Nephron (organoid): ENCODE data around the gene LEF1.

Source experiments
- H3K27ac Mint-ChIP-seq, 3 experiments: 2 replicates each; pipeline ENCODE4 v1.8.0; 2020; ENCODE audit warnings: mixed read lengths in 3 of 3, mild to moderate bottlenecking in 2 of 3, moderate library complexity in 1 of 3
- H3K27me3 Mint-ChIP-seq: 2 replicates; pipeline ENCODE4 v1.8.0; 2021; ENCODE audit warnings: low read depth, mild to moderate bottlenecking, moderate library complexity, mixed read lengths
- H3K36me3 Mint-ChIP-seq: 2 replicates; pipeline ENCODE4 v1.8.0; 2020; ENCODE audit warnings: low read depth, mixed read lengths
- H3K4me1 Mint-ChIP-seq: 2 replicates; pipeline ENCODE4 v1.8.0; 2020; ENCODE audit warnings: mixed read lengths
- H3K4me3 Mint-ChIP-seq, 3 experiments: 2 replicates each; pipeline ENCODE4 v1.8.0; 2020; ENCODE audit warnings: mild to moderate bottlenecking in 3 of 3, mixed read lengths in 3 of 3, moderate library complexity in 2 of 3
- H3K9me3 Mint-ChIP-seq: 2 replicates; pipeline ENCODE4 v1.8.0; 2020; ENCODE audit warnings: mixed read lengths
- TF ChIP-seq, protein P1 (sequence below), 3 experiments: fragments of 200-600 bp; sonication (generic); IDR thresholded peaks; one replicate each; pipeline ENCODE4 v1.5.0; 2021; ENCODE audit warnings: antibody characterized with exemption in 3 of 3; ENCODE audit not compliant: unreplicated experiment in 3 of 3

The LEF1 gene

DNA sequence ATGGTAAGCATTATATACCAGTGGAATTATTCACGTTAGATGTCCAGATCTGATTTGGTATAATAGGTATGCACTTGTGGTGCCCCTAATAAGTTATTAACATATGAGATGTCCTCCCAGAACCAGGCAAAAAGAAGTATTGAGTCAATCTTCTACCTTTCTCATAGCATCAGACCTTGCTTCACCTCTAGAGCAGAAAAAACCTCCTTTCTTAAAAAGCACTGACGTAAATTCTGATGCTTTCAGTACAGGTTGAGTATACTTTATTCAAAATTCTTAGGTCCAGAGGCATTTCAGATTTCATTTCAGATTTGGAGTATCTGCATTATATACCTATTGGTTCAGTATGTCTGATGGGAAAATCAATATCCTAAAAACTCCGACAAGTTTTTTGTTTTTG is 22.4 kb downstream of the LEF1 start:
- Mint-ChIP-seq H3K9me3 (no peaks in the 10 kb centered on the region), H3K4me3 (no peak overlapping the region), H3K27me3 (no peaks in the 10 kb centered on the region)

DNA sequence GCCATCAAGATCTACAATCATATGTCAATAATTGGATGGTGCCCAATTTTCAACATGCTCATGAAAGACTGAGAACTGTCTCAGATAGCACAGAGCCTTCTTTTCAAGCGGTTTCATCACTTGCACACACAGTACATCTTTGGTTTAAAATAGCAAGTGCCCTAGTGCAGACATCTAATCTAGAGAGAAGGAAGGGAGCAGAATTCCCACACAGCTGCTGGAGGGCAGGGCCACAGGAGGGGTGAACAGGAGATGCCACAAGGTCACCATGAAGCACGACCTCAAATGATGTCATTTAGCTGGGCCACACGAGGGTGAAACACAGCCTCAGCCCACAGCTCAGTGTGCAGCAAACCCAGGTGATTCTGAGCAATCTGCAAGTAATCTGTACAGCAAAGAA is 24.3 kb downstream of the LEF1 start:
- H3K36me3 Mint-ChIP-seq, result peaks cover 7% of the 10 kb centered on the region
- TF ChIP-seq, protein P1, sequence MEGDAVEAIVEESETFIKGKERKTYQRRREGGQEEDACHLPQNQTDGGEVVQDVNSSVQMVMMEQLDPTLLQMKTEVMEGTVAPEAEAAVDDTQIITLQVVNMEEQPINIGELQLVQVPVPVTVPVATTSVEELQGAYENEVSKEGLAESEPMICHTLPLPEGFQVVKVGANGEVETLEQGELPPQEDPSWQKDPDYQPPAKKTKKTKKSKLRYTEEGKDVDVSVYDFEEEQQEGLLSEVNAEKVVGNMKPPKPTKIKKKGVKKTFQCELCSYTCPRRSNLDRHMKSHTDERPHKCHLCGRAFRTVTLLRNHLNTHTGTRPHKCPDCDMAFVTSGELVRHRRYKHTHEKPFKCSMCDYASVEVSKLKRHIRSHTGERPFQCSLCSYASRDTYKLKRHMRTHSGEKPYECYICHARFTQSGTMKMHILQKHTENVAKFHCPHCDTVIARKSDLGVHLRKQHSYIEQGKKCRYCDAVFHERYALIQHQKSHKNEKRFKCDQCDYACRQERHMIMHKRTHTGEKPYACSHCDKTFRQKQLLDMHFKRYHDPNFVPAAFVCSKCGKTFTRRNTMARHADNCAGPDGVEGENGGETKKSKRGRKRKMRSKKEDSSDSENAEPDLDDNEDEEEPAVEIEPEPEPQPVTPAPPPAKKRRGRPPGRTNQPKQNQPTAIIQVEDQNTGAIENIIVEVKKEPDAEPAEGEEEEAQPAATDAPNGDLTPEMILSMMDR (IDR thresholded peaks at IDR 0.05; ENCODE audit: unreplicated experiment in 3 of 3), result no peak
- H3K27me3 Mint-ChIP-seq, result no peaks in the 10 kb centered on the region
- H3K4me3 Mint-ChIP-seq, result no peak overlapping the region
- H3K4me1 Mint-ChIP-seq, result peaks cover 43% of the 10 kb centered on the region
- no peaks in the 10 kb centered on the region for H3K9me3 Mint-ChIP-seq
- no peak overlapping the region for H3K27ac Mint-ChIP-seq

More for the DNA sequence above, 22.4 kb downstream of the LEF1 start:
- Mint-ChIP-seq H3K4me1 (peaks cover 26% of the 10 kb centered on the region), H3K36me3 (peaks cover 13% of the 10 kb centered on the region), H3K27ac (no peak overlapping the region)
- TF ChIP-seq, protein P1 (IDR thresholded peaks at IDR 0.05; ENCODE audit: unreplicated experiment in 3 of 3), result no peak

DNA sequence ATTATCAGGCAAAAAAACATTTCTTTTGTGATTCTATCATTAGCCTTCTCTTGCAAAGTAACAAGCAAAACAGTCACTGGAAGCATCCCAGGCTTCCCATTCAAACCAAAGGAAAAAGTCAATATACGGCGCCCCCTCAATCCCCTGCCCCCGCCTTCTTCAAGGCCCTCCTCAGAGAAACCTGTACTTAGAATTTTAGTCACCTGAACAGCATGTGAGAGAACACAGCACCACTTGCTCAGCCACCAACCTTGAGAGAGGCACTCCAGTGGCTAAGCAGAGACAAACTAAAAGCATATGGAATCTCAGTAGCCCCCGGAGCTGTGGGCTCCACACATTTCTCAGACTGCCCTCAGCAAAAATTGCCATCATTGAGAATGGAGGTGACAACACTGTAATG is 25.2 kb downstream of the LEF1 start:
- H3K36me3 Mint-ChIP-seq, result peaks cover 5% of the 10 kb centered on the region
- no peaks in the 10 kb centered on the region for H3K27me3 Mint-ChIP-seq
- no peak overlapping the region for H3K4me3 Mint-ChIP-seq
- H3K27ac Mint-ChIP-seq, result peak overlapping the region in 1 of 3 experiments; percentile 51
- H3K4me1 Mint-ChIP-seq, result peaks cover 47% of the 10 kb centered on the region
- no peaks in the 10 kb centered on the region for H3K9me3 Mint-ChIP-seq
- TF ChIP-seq, protein P1 (IDR thresholded peaks at IDR 0.05; ENCODE audit: unreplicated experiment in 3 of 3), result no peak

DNA sequence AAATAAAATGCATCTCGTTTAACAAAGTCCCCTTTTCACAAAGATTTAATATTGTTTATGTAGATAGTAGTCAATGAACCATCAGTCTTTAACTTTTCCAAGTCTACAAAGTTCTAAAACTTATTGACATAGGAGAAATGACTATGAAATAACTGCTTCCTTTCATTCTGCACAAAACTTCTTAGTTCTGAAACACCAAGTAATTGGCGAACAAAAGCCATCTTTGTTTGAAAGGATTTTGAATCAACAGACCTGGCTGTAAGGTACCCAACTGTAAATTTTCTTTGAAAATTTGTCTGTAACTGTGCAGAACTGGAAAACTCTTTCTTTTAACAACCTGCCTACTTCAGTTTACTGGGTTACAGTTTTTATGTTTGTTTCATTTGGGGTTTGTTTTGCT is 25.9 kb downstream of the LEF1 start:
- TF ChIP-seq, protein P1 (IDR thresholded peaks at IDR 0.05; ENCODE audit: unreplicated experiment in 3 of 3), result no peak
- no peaks in the 10 kb centered on the region for H3K27me3 Mint-ChIP-seq
- peak overlapping the region in 1 of 3 experiments; percentile 5 for H3K27ac Mint-ChIP-seq
- no peak overlapping the region for H3K4me3 Mint-ChIP-seq
- H3K36me3 Mint-ChIP-seq, result peaks cover 4% of the 10 kb centered on the region
- no peaks in the 10 kb centered on the region for H3K9me3 Mint-ChIP-seq
- peaks cover 47% of the 10 kb centered on the region for H3K4me1 Mint-ChIP-seq

DNA sequence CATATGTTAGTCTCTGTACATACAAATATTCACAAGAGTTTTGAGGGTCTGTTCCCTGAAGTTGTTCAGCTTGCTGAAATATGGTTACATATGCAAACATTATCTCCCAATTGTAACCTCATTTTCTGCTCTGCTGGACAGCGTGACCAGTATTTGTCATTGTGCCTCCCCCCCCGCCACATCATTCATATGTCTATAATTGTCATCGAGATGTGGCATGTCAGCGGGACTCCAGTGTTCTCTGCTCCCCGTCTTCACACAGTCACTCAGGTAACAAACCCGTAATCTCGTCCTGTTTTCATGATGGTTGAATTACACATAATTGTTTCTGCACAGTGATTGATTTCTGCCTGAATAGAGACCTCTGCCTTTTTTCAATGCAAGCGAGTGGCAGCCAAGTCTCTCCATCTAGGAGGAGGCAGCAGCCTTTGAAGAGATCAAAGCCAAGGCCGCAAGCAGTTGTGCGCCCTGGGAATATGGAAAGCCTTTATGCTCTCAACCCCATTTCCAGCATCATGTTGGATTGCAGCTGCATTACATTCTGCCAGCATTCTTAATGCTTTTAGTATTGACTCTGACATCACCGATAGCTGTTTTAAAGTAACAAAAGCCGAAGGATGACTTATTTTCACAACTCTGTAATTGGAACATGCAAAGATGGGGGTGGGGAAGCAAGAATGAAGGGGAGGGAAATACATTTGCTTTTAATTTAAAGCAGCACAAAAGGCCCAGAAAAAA is 27.4 kb downstream of the LEF1 start:
- no peaks in the 10 kb centered on the region for H3K9me3 Mint-ChIP-seq
- TF ChIP-seq, protein P1 (IDR thresholded peaks at IDR 0.05; ENCODE audit: unreplicated experiment in 3 of 3), result no peak
- H3K4me3 Mint-ChIP-seq, result peak overlapping the region in 2 of 3 experiments; percentile 28 to 31
- H3K36me3 Mint-ChIP-seq, result peaks cover 4% of the 10 kb centered on the region
- peak overlapping the region; percentile 53 to 66 (median 60) for H3K27ac Mint-ChIP-seq
- no peaks in the 10 kb centered on the region for H3K27me3 Mint-ChIP-seq
- peaks cover 47% of the 10 kb centered on the region for H3K4me1 Mint-ChIP-seq

DNA sequence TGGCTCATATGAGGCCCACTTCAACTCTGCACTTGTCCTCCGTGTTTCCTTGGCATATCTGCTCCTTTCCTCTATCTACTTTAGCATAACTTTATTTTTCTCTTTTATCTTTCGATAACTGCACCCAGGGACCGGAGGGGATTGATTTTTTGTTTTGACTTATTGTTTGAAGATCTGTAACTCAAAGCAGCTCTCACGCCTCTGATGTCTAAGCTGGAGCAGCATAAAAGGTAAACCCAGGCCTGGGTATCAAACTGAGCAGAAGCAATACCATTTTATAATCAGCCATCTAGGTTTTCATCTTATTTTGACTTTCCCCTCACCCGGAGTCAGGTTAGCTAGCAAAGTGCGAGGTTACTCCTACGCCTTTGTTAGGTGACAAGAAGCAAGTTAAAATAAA is 28.4 kb downstream of the LEF1 start:
- Mint-ChIP-seq H3K4me3 (no peak overlapping the region), H3K4me1 (peaks cover 56% of the 10 kb centered on the region), H3K27ac (peak overlapping the region in 1 of 3 experiments; percentile 19), H3K27me3 (no peaks in the 10 kb centered on the region), H3K9me3 (no peaks in the 10 kb centered on the region), H3K36me3 (peaks cover 4% of the 10 kb centered on the region)
- TF ChIP-seq, protein P1 (IDR thresholded peaks at IDR 0.05; ENCODE audit: unreplicated experiment in 3 of 3), result no peak
